SK-N-SH treated with all-trans-retinoic acid at 6 μM for 48 hours (cell line): ENCODE results near the gene NSUN2.

Experiments
- ATAC-seq: fragments of 200-7000 bp; cut with Tn5 transposase; 3 replicates; pipeline ENCODE4 v1.9.1; 2020; ENCODE audit warnings: mild to moderate bottlenecking, moderate library complexity
- ARNTL ChIP-seq: fragments of 450-650 bp; formaldehyde crosslinking; IDR thresholded peaks from 2 replicates; pipeline ENCODE4 v1.5.0; 2020; ENCODE audit warnings: low read depth, mild to moderate bottlenecking, moderate library complexity, borderline replicate concordance
- BACH2 ChIP-seq: fragments of 250-450 bp; sonication (Bioruptor Pico); IDR thresholded peaks from 2 replicates; pipeline ENCODE4 v1.9.0; 2021; ENCODE audit warnings: mild to moderate bottlenecking, borderline replicate concordance
- CSDC2 ChIP-seq: fragments of 250-450 bp; sonication (Bioruptor Pico); IDR thresholded peaks from 2 replicates; pipeline ENCODE4 v1.5.0; 2020; ENCODE audit warnings: mild to moderate bottlenecking, moderate library complexity
- ESRRG ChIP-seq: fragments of 250-450 bp; sonication (Bioruptor Pico); IDR thresholded peaks from 2 replicates; pipeline ENCODE4 v1.6.1; 2021; ENCODE audit warnings: mild to moderate bottlenecking
- GLIS3 ChIP-seq: fragments of 250-450 bp; sonication (Bioruptor Pico); IDR thresholded peaks from 2 replicates; pipeline ENCODE4 v1.5.0; 2020; ENCODE audit warnings: mild to moderate bottlenecking, moderate library complexity
- ISL1 ChIP-seq: fragments of 250-450 bp; sonication (Bioruptor Pico); IDR thresholded peaks from 2 replicates; pipeline ENCODE4 v2.1.2; 2022; ENCODE audit warnings: mild to moderate bottlenecking, moderate library complexity
- OSR1 ChIP-seq: fragments of 250-450 bp; sonication (Bioruptor Pico); IDR thresholded peaks from 2 replicates; pipeline ENCODE4 v1.8.0; 2022; ENCODE audit warnings: moderate library complexity, mild to moderate bottlenecking, inconsistent platforms
- PPARA ChIP-seq: fragments of 250-450 bp; sonication (Bioruptor Pico); IDR thresholded peaks from 2 replicates; pipeline ENCODE4 v1.5.0; 2020; ENCODE audit warnings: mild to moderate bottlenecking, borderline replicate concordance
- RARB ChIP-seq: fragments of 250-450 bp; sonication (Bioruptor Pico); IDR thresholded peaks from 2 replicates; pipeline ENCODE4 v1.8.0; 2021; ENCODE audit warnings: mild to moderate bottlenecking, moderate library complexity
- SNAI2 ChIP-seq: fragments of 250-450 bp; sonication (Bioruptor Pico); IDR thresholded peaks from 2 replicates; pipeline ENCODE4 v1.5.0; 2020; ENCODE audit warnings: mild to moderate bottlenecking, moderate library complexity
- TCF4 ChIP-seq: fragments of 250-450 bp; sonication (Bioruptor Pico); IDR thresholded peaks from 2 replicates; pipeline ENCODE4 v1.8.0; 2021; ENCODE audit warnings: mild to moderate bottlenecking, moderate library complexity, borderline replicate concordance
- TOX ChIP-seq: fragments of 250-450 bp; sonication (Bioruptor Pico); IDR thresholded peaks from 2 replicates; pipeline ENCODE4 v1.8.0; 2021; ENCODE audit warnings: mild to moderate bottlenecking, moderate library complexity, borderline replicate concordance
- ZC3H10 ChIP-seq: fragments of 250-450 bp; sonication (Bioruptor Pico); IDR thresholded peaks from 2 replicates; pipeline ENCODE4 v1.5.1; 2021; ENCODE audit warnings: mild to moderate bottlenecking, moderate library complexity
- ZFP3 ChIP-seq: fragments of 250-450 bp; sonication (Bioruptor Pico); IDR thresholded peaks from 2 replicates; pipeline ENCODE4 v1.5.0; 2020; ENCODE audit warnings: mild to moderate bottlenecking, moderate library complexity
- ZFP30 ChIP-seq: fragments of 450-650 bp; formaldehyde crosslinking; IDR thresholded peaks from 2 replicates; pipeline ENCODE4 v1.5.0; 2022; ENCODE audit warnings: mild to moderate bottlenecking, moderate library complexity
- ZNF70 ChIP-seq: fragments of 450-650 bp; formaldehyde crosslinking; IDR thresholded peaks from 2 replicates; pipeline ENCODE4 v1.5.0; 2020; ENCODE audit warnings: mild to moderate bottlenecking, moderate library complexity
- ZNF8 ChIP-seq: fragments of 450-650 bp; formaldehyde crosslinking; IDR thresholded peaks from 2 replicates; pipeline ENCODE4 v1.5.0; 2020; ENCODE audit warnings: mild to moderate bottlenecking, moderate library complexity
- TF ChIP-seq, protein P1 (sequence below): fragments of 250-450 bp; sonication (Bioruptor Pico); IDR thresholded peaks from 2 replicates; pipeline ENCODE4 v1.5.1; 2021; ENCODE audit warnings: mild to moderate bottlenecking, moderate library complexity
- TF ChIP-seq, protein P2 (sequence below): fragments of 250-450 bp; sonication (Bioruptor Pico); IDR thresholded peaks from 2 replicates; pipeline ENCODE4 v1.5.0; 2020; ENCODE audit warnings: mild to moderate bottlenecking, moderate library complexity
- TF ChIP-seq, protein P3 (sequence below): fragments of 250-450 bp; sonication (Bioruptor Pico); IDR thresholded peaks from 2 replicates; pipeline ENCODE4 v1.8.0; 2021; ENCODE audit warnings: low read depth, mild to moderate bottlenecking, moderate library complexity, borderline replicate concordance
- TF ChIP-seq, protein P4 (sequence below): fragments of 250-450 bp; sonication (Bioruptor Pico); IDR thresholded peaks from 2 replicates; pipeline ENCODE4 v1.8.0; 2020; ENCODE audit warnings: mild to moderate bottlenecking, moderate library complexity, borderline replicate concordance
- TF ChIP-seq, protein P5 (sequence below): fragments of 250-450 bp; sonication (Bioruptor Pico); IDR thresholded peaks from 2 replicates; pipeline ENCODE4 v1.5.1; 2020; ENCODE audit warnings: low read depth, mild to moderate bottlenecking, moderate library complexity

Gene NSUN2

DNA sequence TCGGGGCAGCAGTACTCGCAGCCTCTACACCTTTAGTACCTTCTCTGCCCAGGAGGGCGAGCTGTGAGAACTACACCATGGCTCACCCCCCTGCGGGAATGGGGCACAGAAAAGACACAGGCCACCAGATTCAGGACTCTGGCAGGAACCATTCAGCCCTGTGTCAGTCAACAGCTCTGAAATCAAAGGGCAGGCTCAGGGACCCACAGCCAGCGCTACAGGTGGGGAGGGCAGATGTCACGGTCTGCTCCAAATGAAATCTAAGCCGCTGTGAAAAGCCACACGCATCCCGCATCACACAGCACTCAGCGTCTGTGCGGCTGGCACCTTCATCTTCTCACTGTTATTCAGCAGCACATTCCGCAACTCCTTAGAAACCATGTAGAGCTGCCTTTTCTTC is 27.9 kb downstream of the NSUN2 start:
- TF ChIP-seq, protein P1, sequence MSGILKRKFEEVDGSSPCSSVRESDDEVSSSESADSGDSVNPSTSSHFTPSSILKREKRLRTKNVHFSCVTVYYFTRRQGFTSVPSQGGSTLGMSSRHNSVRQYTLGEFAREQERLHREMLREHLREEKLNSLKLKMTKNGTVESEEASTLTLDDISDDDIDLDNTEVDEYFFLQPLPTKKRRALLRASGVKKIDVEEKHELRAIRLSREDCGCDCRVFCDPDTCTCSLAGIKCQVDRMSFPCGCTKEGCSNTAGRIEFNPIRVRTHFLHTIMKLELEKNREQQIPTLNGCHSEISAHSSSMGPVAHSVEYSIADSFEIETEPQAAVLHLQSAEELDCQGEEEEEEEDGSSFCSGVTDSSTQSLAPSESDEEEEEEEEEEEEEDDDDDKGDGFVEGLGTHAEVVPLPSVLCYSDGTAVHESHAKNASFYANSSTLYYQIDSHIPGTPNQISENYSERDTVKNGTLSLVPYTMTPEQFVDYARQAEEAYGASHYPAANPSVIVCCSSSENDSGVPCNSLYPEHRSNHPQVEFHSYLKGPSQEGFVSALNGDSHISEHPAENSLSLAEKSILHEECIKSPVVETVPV (CRISPR knock-in tag), result no peak
- TF ChIP-seq, all 23 proteins: peak for 0
- no peak for ATAC-seq

DNA sequence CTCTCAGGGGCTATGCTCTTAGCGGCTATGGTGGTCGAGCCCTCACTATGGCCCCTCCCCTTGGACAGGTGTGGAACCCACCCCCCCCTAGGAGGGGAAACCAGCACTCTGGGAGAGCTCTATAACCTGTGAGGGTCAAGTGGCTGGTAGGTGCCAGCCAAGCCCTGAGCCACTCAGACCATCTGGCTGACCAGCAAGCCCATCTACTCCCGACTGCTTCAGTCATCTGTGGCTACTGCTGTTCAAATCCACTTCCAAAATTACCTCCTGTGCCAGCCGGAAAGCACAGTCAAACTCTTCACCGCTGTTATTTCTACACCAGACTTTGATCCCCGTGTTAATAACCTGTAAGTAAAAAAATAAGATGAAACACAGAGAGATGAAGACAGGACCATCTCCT is 28.5 kb downstream of the NSUN2 start:
- no peak for ATAC-seq
- TF ChIP-seq ZNF8 (CRISPR knock-in tag), result no peak
- no peak for TF ChIP-seq OSR1
- no peak for TF ChIP-seq ZNF70 (CRISPR knock-in tag)
- TF ChIP-seq, protein P1 (CRISPR knock-in tag), result no peak
- no peak for TF ChIP-seq ESRRG (CRISPR knock-in tag)
- TF ChIP-seq BACH2 (CRISPR knock-in tag), result no peak
- TF ChIP-seq, protein P2, sequence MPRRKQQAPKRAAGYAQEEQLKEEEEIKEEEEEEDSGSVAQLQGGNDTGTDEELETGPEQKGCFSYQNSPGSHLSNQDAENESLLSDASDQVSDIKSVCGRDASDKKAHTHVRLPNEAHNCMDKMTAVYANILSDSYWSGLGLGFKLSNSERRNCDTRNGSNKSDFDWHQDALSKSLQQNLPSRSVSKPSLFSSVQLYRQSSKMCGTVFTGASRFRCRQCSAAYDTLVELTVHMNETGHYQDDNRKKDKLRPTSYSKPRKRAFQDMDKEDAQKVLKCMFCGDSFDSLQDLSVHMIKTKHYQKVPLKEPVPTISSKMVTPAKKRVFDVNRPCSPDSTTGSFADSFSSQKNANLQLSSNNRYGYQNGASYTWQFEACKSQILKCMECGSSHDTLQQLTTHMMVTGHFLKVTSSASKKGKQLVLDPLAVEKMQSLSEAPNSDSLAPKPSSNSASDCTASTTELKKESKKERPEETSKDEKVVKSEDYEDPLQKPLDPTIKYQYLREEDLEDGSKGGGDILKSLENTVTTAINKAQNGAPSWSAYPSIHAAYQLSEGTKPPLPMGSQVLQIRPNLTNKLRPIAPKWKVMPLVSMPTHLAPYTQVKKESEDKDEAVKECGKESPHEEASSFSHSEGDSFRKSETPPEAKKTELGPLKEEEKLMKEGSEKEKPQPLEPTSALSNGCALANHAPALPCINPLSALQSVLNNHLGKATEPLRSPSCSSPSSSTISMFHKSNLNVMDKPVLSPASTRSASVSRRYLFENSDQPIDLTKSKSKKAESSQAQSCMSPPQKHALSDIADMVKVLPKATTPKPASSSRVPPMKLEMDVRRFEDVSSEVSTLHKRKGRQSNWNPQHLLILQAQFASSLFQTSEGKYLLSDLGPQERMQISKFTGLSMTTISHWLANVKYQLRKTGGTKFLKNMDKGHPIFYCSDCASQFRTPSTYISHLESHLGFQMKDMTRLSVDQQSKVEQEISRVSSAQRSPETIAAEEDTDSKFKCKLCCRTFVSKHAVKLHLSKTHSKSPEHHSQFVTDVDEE (CRISPR knock-in tag), result no peak
- no peak for TF ChIP-seq CSDC2 (CRISPR knock-in tag)
- no peak for TF ChIP-seq TCF4 (CRISPR knock-in tag)
- TF ChIP-seq PPARA (CRISPR knock-in tag), result no peak
- TF ChIP-seq ZFP3 (CRISPR knock-in tag), result no peak
- TF ChIP-seq GLIS3, result no peak
- no peak for TF ChIP-seq SNAI2 (CRISPR knock-in tag)
- TF ChIP-seq ZC3H10 (CRISPR knock-in tag), result no peak
- TF ChIP-seq, protein P3, sequence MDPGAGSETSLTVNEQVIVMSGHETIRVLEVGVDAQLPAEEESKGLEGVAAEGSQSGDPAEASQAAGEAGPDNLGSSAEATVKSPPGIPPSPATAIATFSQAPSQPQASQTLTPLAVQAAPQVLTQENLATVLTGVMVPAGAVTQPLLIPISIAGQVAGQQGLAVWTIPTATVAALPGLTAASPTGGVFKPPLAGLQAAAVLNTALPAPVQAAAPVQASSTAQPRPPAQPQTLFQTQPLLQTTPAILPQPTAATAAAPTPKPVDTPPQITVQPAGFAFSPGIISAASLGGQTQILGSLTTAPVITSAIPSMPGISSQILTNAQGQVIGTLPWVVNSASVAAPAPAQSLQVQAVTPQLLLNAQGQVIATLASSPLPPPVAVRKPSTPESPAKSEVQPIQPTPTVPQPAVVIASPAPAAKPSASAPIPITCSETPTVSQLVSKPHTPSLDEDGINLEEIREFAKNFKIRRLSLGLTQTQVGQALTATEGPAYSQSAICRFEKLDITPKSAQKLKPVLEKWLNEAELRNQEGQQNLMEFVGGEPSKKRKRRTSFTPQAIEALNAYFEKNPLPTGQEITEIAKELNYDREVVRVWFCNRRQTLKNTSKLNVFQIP (CRISPR knock-in tag), result no peak

DNA sequence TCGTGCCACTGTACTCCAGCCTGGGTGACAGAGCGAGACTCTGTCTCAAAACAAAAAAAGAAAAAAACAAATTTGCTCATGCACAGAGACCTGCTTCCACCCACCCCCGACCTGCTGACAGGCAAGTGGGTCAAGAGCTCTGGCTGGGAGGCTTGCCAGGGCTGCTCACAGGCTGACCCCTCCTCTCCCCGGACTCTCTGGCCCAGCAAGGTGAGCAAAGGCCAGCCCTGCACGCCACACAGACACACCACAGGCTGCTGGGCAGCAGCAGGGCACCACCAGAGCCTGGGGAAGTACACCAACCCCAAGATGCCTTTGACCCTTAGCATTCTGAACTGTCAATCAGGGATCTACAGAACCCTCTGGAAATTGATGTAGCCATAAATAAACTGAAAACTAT is 29.2 kb downstream of the NSUN2 start:
- no peak for ATAC-seq

More for the DNA sequence above, 29.2 kb downstream of the NSUN2 start:
- TF ChIP-seq ZNF70 (CRISPR knock-in tag), result no peak
- no peak for TF ChIP-seq PPARA (CRISPR knock-in tag)
- TF ChIP-seq ESRRG (CRISPR knock-in tag), result no peak
- TF ChIP-seq, protein P4, sequence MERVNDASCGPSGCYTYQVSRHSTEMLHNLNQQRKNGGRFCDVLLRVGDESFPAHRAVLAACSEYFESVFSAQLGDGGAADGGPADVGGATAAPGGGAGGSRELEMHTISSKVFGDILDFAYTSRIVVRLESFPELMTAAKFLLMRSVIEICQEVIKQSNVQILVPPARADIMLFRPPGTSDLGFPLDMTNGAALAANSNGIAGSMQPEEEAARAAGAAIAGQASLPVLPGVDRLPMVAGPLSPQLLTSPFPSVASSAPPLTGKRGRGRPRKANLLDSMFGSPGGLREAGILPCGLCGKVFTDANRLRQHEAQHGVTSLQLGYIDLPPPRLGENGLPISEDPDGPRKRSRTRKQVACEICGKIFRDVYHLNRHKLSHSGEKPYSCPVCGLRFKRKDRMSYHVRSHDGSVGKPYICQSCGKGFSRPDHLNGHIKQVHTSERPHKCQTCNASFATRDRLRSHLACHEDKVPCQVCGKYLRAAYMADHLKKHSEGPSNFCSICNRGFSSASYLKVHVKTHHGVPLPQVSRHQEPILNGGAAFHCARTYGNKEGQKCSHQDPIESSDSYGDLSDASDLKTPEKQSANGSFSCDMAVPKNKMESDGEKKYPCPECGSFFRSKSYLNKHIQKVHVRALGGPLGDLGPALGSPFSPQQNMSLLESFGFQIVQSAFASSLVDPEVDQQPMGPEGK (CRISPR knock-in tag), result no peak
- TF ChIP-seq TOX (CRISPR knock-in tag), result no peak
- no peak for TF ChIP-seq ZFP30 (CRISPR knock-in tag)
- no peak for TF ChIP-seq ZNF8 (CRISPR knock-in tag)
- TF ChIP-seq, protein P1 (CRISPR knock-in tag), result no peak
- no peak for TF ChIP-seq ISL1
- TF ChIP-seq ARNTL (CRISPR knock-in tag), result no peak
- TF ChIP-seq SNAI2 (CRISPR knock-in tag), result no peak
- TF ChIP-seq, protein P2 (CRISPR knock-in tag), result no peak
- TF ChIP-seq, protein P5, sequence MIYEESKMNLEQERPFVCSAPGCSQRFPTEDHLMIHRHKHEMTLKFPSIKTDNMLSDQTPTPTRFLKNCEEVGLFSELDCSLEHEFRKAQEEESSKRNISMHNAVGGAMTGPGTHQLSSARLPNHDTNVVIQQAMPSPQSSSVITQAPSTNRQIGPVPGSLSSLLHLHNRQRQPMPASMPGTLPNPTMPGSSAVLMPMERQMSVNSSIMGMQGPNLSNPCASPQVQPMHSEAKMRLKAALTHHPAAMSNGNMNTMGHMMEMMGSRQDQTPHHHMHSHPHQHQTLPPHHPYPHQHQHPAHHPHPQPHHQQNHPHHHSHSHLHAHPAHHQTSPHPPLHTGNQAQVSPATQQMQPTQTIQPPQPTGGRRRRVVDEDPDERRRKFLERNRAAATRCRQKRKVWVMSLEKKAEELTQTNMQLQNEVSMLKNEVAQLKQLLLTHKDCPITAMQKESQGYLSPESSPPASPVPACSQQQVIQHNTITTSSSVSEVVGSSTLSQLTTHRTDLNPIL (CRISPR knock-in tag), result no peak
- no peak for TF ChIP-seq GLIS3
- no peak for TF ChIP-seq OSR1
- no peak for TF ChIP-seq CSDC2 (CRISPR knock-in tag)
- no peak for TF ChIP-seq RARB (CRISPR knock-in tag)
- TF ChIP-seq BACH2 (CRISPR knock-in tag), result no peak
